Natural killer cell (primary cell): ENCODE measurements around the gene LRP3. TPM values are rescaled to one million over a fixed set of nuclear protein-coding genes. Genes with fewer than 3 reads are reported as not detected.

Source experiments
- ATAC-seq, 3 donors: fragments of 150-1000 bp in 2 of 3; fragments of 200-7000 bp in 1 of 3; cut with Tn5 transposase; 1 replicate in 1 of 3; 2 replicates in 2 of 3; pipeline ENCODE4 v1.10.0; 2021; ENCODE audit warnings: mild to moderate bottlenecking in 2 of 3, moderate library complexity in 2 of 3
- DNase-seq, 2 donors: peaks; one replicate each; pipeline versions ENCODE4 v3.0.0 to v3.0.0-alpha.2; 2013 to 2021; ENCODE audit warnings: mixed read lengths in 1 of 2
- H3K27ac ChIP-seq: one replicate; pipeline ENCODE4 v1.5.1; 2013; ENCODE audit warnings: mild to moderate bottlenecking, low read length
- H3K27me3 ChIP-seq: one replicate; pipeline ENCODE4 v1.6.1; 2013; ENCODE audit warnings: low read length; ENCODE audit not compliant: control insufficient read depth, insufficient read depth
- H3K36me3 ChIP-seq: one replicate; pipeline ENCODE4 v1.6.1; 2013; ENCODE audit warnings: low read length; ENCODE audit not compliant: control insufficient read depth, insufficient read depth
- H3K4me1 ChIP-seq: one replicate; pipeline ENCODE4 v1.6.1; 2013; ENCODE audit warnings: low read length; ENCODE audit not compliant: control insufficient read depth, insufficient read depth
- H3K4me3 ChIP-seq: one replicate; pipeline ENCODE4 v1.5.1; 2013; ENCODE audit warnings: low read length
- H3K9me3 ChIP-seq: one replicate; pipeline ENCODE4 v1.6.1; 2013; ENCODE audit warnings: low read length; ENCODE audit not compliant: control insufficient read depth, insufficient read depth
- H3K27ac Mint-ChIP-seq, 2 donors: one replicate each; pipeline ENCODE4 v1.8.0; 2022; ENCODE audit warnings: mild to moderate bottlenecking in 2 of 2, mixed read lengths in 2 of 2, moderate library complexity in 1 of 2
- H3K27me3 Mint-ChIP-seq, 2 donors: one replicate each; pipeline ENCODE4 v1.8.0; 2022; ENCODE audit warnings: low read depth in 2 of 2, mixed read lengths in 2 of 2
- H3K36me3 Mint-ChIP-seq: one replicate; pipeline ENCODE4 v1.8.0; 2022; ENCODE audit warnings: mixed read lengths
- H3K4me1 Mint-ChIP-seq, 2 donors: one replicate each; pipeline ENCODE4 v1.8.0; 2022; ENCODE audit warnings: mixed read lengths in 2 of 2
- H3K4me3 Mint-ChIP-seq: one replicate; pipeline ENCODE4 v1.8.0; 2022; ENCODE audit warnings: mild to moderate bottlenecking, moderate library complexity, mixed read lengths
- H3K9me3 Mint-ChIP-seq, 2 donors: one replicate each; pipeline ENCODE4 v1.8.0; 2022; ENCODE audit warnings: mixed read lengths in 2 of 2
- CTCF ChIP-seq: fragments of 200-600 bp; IDR thresholded peaks from one replicate; pipeline ENCODE4 v1.8.0; 2022; ENCODE audit warnings: antibody characterized with exemption
- WGBS: methylation state at CpG from one replicate; pipeline ENCODE4 v1.1.7; 2013; ENCODE audit warnings: missing lambda C conversion rate; ENCODE audit not compliant: insufficient coverage; 5-methylcytosine and 5-hydroxymethylcytosine counted together
- intact Hi-C: fragments of 100-400 bp; cut with micrococcal nuclease; formaldehyde crosslinking; loops from one replicate; pipeline ENCODE4 v1.14.2; 2022
- total RNA-seq, 4 donors: library from RNA; stranded (reverse); fragments of 120-200 nt in 1 of 4; gene quantifications; one replicate each; pipeline versions ENCODE4 v1.2.3 to v1.2.4, GENCODE V29; 2013 to 2022

LRP3 gene
- total RNA-seq, 3 donors from 2014 or later (not counting 1 experiment from before 2014, with no cell fraction given) = 0.33 to 0.38 TPM; not detected in 1

GRCh38 chr19:33194886-33195644 lies 935 bp downstream of the LRP3 start:
- H3K27me3 Mint-ChIP-seq = peaks cover 32 to 36% of the 10 kb centered on the region in 2 donors
- TF ChIP-seq CTCF = no peak
- no peak for ATAC-seq

GRCh38 chr19:33195645-33196347 lies 1.7 kb downstream of the LRP3 start:
- no peaks in the 10 kb centered on the region for H3K4me1 Mint-ChIP-seq
- no peak overlapping the region for H3K27ac Mint-ChIP-seq
- H3K27me3 Mint-ChIP-seq = peaks cover 26 to 31% of the 10 kb centered on the region in 2 donors
- no peak for TF ChIP-seq CTCF
- Histone ChIP-seq H3K4me1 (no peaks in the 10 kb centered on the region), H3K36me3 (no peaks in the 10 kb centered on the region), H3K4me3 (no peak overlapping the region), H3K9me3 (no peaks in the 10 kb centered on the region), H3K27me3 (peaks cover 9% of the 10 kb centered on the region), H3K27ac (no peak overlapping the region)
- 83% methylated on average over 17 of the region's 17 CpGs for WGBS
- DNase-seq (no peak), ATAC-seq (no peak)
- H3K36me3 Mint-ChIP-seq = no peaks in the 10 kb centered on the region
- H3K4me3 Mint-ChIP-seq = no peak overlapping the region
- H3K9me3 Mint-ChIP-seq = no peaks in the 10 kb centered on the region
- intact Hi-C loops = no loop called here

More at GRCh38 chr19:33194886-33195644, 935 bp downstream of the LRP3 start:
- H3K9me3 Mint-ChIP-seq = no peaks in the 10 kb centered on the region
- peak overlapping the region; percentile 31 for H3K4me3 Mint-ChIP-seq
- WGBS = 8% methylated on average over 49 of the region's 49 CpGs
- H3K4me1 Mint-ChIP-seq = no peaks in the 10 kb centered on the region
- H3K27me3 ChIP-seq = peaks cover 9% of the 10 kb centered on the region
- H3K4me3 ChIP-seq = no peak overlapping the region
- no peak for DNase-seq
- no peaks in the 10 kb centered on the region for H3K4me1 ChIP-seq
- H3K36me3 ChIP-seq = no peaks in the 10 kb centered on the region
- H3K27ac ChIP-seq = no peak overlapping the region
- no peaks in the 10 kb centered on the region for H3K36me3 Mint-ChIP-seq
- intact Hi-C loops = no loop called here
- no peak overlapping the region for H3K27ac Mint-ChIP-seq
- H3K9me3 ChIP-seq = no peaks in the 10 kb centered on the region

- no peak overlapping the region for H3K4me3 ChIP-seq
- H3K4me1 ChIP-seq = no peaks in the 10 kb centered on the region
- Mint-ChIP-seq H3K4me3 (no peak overlapping the region), H3K4me1 (no peaks in the 10 kb centered on the region), H3K27ac (no peak overlapping the region), H3K9me3 (no peaks in the 10 kb centered on the region), H3K36me3 (no peaks in the 10 kb centered on the region), H3K27me3 (peaks cover 24 to 29% of the 10 kb centered on the region in 2 donors)
- DNase-seq (no peak), ATAC-seq (no peak)
- intact Hi-C loops = no loop called here
- no peak for TF ChIP-seq CTCF
- no peak overlapping the region for H3K27ac ChIP-seq
- H3K9me3 ChIP-seq = no peaks in the 10 kb centered on the region
- peaks cover 9% of the 10 kb centered on the region for H3K27me3 ChIP-seq
- WGBS = 94% methylated on average over 10 of the region's 10 CpGs
- no peaks in the 10 kb centered on the region for H3K36me3 ChIP-seq
Measured at GRCh38 chr19:33196446-33197193, 2.5 kb downstream of the LRP3 start.
